Esophagus muscularis mucosa (tissue), 4 donors: ENCODE measurements around the gene PARD3B. TPM values are rescaled to one million over a fixed set of nuclear protein-coding genes. Genes with fewer than 3 reads are reported as not detected.

Experiments used
- DNase-seq: peaks from one replicate; pipeline ENCODE4 v3.0.0-alpha.2; 2017; ENCODE audit errors: extremely low spot score
- H3K27ac ChIP-seq, 4 donors: fragments of 200-600 bp; sonication (generic); replicated peaks in 1 of 4; 1 replicate in 3 of 4; 2 replicates in 1 of 4; pipeline ENCODE4 v1.5.1; 2016 to 2019; ENCODE audit warnings: mild to moderate bottlenecking in 1 of 4
- H3K27me3 ChIP-seq, 4 donors: fragments of 200-600 bp; sonication (generic); one replicate each; pipeline versions ENCODE4 v1.5.1 to v1.6.0; 2016 to 2019
- H3K36me3 ChIP-seq, 4 donors: fragments of 200-600 bp; sonication (generic); one replicate each; pipeline ENCODE4 v1.5.1; 2016 to 2019
- H3K4me1 ChIP-seq, 4 donors: fragments of 200-600 bp; sonication (generic); one replicate each; pipeline ENCODE4 v1.5.1; 2016 to 2019
- H3K4me3 ChIP-seq, 4 donors: fragments of 200-600 bp; sonication (generic); 1 replicate in 2 of 4; 2 replicates in 2 of 4; pipeline ENCODE4 v1.5.1; 2016 to 2019; ENCODE audit warnings: mild to moderate bottlenecking in 4 of 4, moderate library complexity in 1 of 4
- H3K9me3 ChIP-seq, 4 donors: fragments of 200-600 bp; sonication (generic); 1 replicate in 3 of 4; 2 replicates in 1 of 4; pipeline ENCODE4 v1.5.1; 2016 to 2019
- CTCF ChIP-seq, 3 experiments: fragments of 200-600 bp in 2 of 3; fragments of 450-650 bp in 1 of 3; sonication (generic) in 2 of 3; IDR thresholded peaks; one replicate each; pipeline ENCODE4 v1.5.1; 2017 to 2019; ENCODE audit warnings: antibody characterized with exemption in 3 of 3, mild to moderate bottlenecking in 2 of 3, moderate library complexity in 1 of 3
- EP300 ChIP-seq: sonication (generic); formaldehyde crosslinking; IDR thresholded peaks from one replicate; pipeline ENCODE4 v1.6.1; 2017; ENCODE audit warnings: antibody characterized with exemption
- POLR2A ChIP-seq: fragments of 450-650 bp; IDR thresholded peaks from one replicate; pipeline ENCODE4 v1.6.1; 2017; ENCODE audit warnings: antibody characterized with exemption, moderate library complexity, mild to moderate bottlenecking, low read depth
- POLR2AphosphoS5 ChIP-seq, 2 donors: sonication (generic); formaldehyde crosslinking; IDR thresholded peaks; one replicate each; pipeline ENCODE4 v1.6.1; 2017; ENCODE audit warnings: antibody characterized with exemption in 2 of 2
- WGBS: methylation state at CpG from one replicate; pipeline ENCODE4 v1.1.5; 2018; 5-methylcytosine and 5-hydroxymethylcytosine counted together
- intact Hi-C: fragments of 100-400 bp; cut with DNase I; formaldehyde crosslinking; loops from one replicate; pipeline ENCODE4 v1.15.1; 2023
- total RNA-seq, 4 donors: library from RNA; depleted of rRNA; stranded (reverse); fragments of >200 nt; gene quantifications; one replicate each; pipeline versions ENCODE4 v1.1.0 to v1.2.1, GENCODE V29; 2016

Gene PARD3B
- total RNA-seq, 4 donors from 2014 or later: 24.2 to 40.8 (median 32.5) TPM

- H3K27me3 ChIP-seq: no peaks in the 10 kb centered on the region
- TF ChIP-seq POLR2A (no peak), CTCF (IDR thresholded peaks at IDR 0.05) (no peak), POLR2AphosphoS5 (IDR thresholded peaks at IDR 0.05) (no peak)
- no peaks in the 10 kb centered on the region for H3K9me3 ChIP-seq
- no peak for DNase-seq
- H3K36me3 ChIP-seq: no peaks in the 10 kb centered on the region
- intact Hi-C loops: no loop called here
- WGBS: 34% methylated on average over 4 of the region's 4 CpGs
- H3K4me3 ChIP-seq: no peak overlapping the region
- H3K27ac ChIP-seq: no peak overlapping the region
- peaks cover 0 to 50% (median 40%) of the 10 kb centered on the region in 4 donors for H3K4me1 ChIP-seq
Measured at GRCh38 chr2:204615456-204615855, 70.2 kb downstream of the PARD3B start.

GRCh38 chr2:204625135-204625534 lies 79.9 kb downstream of the PARD3B start:
- DNase-seq: no peak
- Histone ChIP-seq H3K4me3 (no peak overlapping the region), H3K36me3 (no peaks in the 10 kb centered on the region), H3K9me3 (no peaks in the 10 kb centered on the region), H3K4me1 (peaks cover 0 to 21% (median 4%) of the 10 kb centered on the region in 4 donors), H3K27me3 (no peaks in the 10 kb centered on the region), H3K27ac (no peak overlapping the region)
- intact Hi-C loops: no loop called here
- no peak for TF ChIP-seq EP300
- TF ChIP-seq POLR2AphosphoS5 (IDR thresholded peaks at IDR 0.05): no peak
- no peak for TF ChIP-seq POLR2A
- TF ChIP-seq CTCF (IDR thresholded peaks at IDR 0.05): peak in 1 of 3 experiments; percentile 28
- WGBS: 84% methylated on average over 2 of the region's 2 CpGs

DNA sequence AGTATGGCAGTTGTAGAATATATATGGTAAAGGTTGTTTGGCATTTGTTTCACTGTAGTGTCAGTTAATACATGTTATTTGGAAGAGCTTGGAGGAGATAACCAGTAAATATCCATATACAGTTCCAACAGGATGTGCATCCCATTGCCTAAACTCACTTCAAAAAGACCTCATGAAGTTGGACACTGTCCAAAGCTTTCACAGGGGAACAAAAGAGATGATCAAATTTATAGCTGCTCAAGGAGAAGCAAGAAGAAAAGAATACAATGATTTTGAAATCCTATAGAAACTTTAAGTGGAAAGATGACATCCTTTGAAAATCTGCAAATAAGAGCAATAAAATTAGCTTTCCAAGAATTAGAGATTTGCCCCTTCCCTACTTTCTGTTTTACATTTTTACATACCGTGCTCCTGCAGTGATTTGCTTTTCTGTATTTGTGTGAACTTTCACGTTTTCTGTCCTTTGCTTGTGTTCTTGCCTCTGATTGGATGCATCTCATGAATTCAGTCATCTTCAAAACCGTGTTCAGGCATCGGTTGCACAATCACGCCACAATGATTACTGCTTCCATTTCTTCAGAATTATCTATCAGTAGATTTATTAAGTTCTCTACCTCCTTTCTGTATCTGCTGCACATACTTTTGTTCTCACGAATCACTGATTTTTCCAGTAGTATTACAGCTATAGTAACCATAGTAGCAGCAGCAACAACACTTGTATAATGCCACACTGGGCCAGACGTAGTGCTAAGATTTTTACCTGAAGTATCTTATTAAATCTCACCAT lies 83.8 kb downstream of the PARD3B start:
- H3K36me3 ChIP-seq: no peaks in the 10 kb centered on the region
- no peaks in the 10 kb centered on the region for H3K27me3 ChIP-seq
- TF ChIP-seq CTCF (IDR thresholded peaks at IDR 0.05): no peak
- TF ChIP-seq POLR2AphosphoS5 (IDR thresholded peaks at IDR 0.05): no peak
- no peak for TF ChIP-seq EP300
- no peak for TF ChIP-seq POLR2A
- H3K9me3 ChIP-seq: no peaks in the 10 kb centered on the region
- H3K27ac ChIP-seq: no peak overlapping the region
- no peak for DNase-seq
- WGBS: 61% methylated on average over 7 of the region's 7 CpGs
- H3K4me1 ChIP-seq: peaks cover 0 to 13% (median 4%) of the 10 kb centered on the region in 4 donors
- H3K4me3 ChIP-seq: no peak overlapping the region
- intact Hi-C loops: no loop called here

DNA sequence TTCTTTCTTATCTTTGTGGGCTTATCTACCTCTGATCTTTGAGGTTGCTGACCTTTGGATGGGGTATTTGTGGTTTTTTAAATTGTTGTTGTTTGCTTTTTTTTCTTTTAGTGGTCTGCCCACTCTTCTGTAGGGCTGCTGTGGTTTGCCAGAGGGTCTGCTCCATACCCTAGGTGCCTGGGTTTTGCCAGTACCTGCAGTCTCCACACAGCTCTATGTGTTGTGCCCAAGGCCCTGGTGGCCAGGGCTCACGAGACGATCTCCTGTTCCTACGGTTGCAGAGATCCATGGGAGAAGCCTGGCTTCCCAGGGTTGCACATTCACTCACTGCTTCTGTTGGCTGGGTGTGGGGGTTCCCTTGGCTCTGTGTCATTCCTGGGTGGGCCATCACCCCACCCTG lies 87.1 kb downstream of the PARD3B start:
- no peak overlapping the region for H3K4me3 ChIP-seq
- intact Hi-C loops: no loop called here
- no peaks in the 10 kb centered on the region for H3K27me3 ChIP-seq
- TF ChIP-seq POLR2A: no peak
- no peak for TF ChIP-seq POLR2AphosphoS5 (IDR thresholded peaks at IDR 0.05)
- TF ChIP-seq CTCF (IDR thresholded peaks at IDR 0.05): no peak
- no peak for TF ChIP-seq EP300
- H3K9me3 ChIP-seq: no peaks in the 10 kb centered on the region
- no peaks in the 10 kb centered on the region for H3K36me3 ChIP-seq
- H3K4me1 ChIP-seq: peaks cover 0 to 13% (median 8%) of the 10 kb centered on the region in 4 donors
- 90% methylated on average over 2 of the region's 3 CpGs for WGBS
- no peak for DNase-seq
- no peak overlapping the region for H3K27ac ChIP-seq

- Histone ChIP-seq H3K27me3 (no peaks in the 10 kb centered on the region), H3K9me3 (no peaks in the 10 kb centered on the region), H3K36me3 (no peaks in the 10 kb centered on the region), H3K27ac (no peak overlapping the region), H3K4me3 (no peak overlapping the region), H3K4me1 (peaks cover 0 to 9% (median 4%) of the 10 kb centered on the region in 4 donors)
- DNase-seq: no peak
- intact Hi-C loops: no loop called here
- TF ChIP-seq POLR2AphosphoS5 (IDR thresholded peaks at IDR 0.05) (no peak), POLR2A (no peak), EP300 (no peak), CTCF (IDR thresholded peaks at IDR 0.05) (no peak)
- over 99% methylated on average over 3 of the region's 3 CpGs for WGBS
Measured at GRCh38 chr2:204634564-204634963, 89.3 kb downstream of the PARD3B start.
